DMS153 treated with DMSO at 0.1 percent for 48 hours (cell line): ENCODE measurements around the gene DCAF4.

ENCODE experiments used
- DNase-seq: peaks from one replicate; lab custom pipeline; 2025; ENCODE audit not compliant: unreplicated experiment; lab: John Stamatoyannopoulos, UW

DCAF4 gene

DNA sequence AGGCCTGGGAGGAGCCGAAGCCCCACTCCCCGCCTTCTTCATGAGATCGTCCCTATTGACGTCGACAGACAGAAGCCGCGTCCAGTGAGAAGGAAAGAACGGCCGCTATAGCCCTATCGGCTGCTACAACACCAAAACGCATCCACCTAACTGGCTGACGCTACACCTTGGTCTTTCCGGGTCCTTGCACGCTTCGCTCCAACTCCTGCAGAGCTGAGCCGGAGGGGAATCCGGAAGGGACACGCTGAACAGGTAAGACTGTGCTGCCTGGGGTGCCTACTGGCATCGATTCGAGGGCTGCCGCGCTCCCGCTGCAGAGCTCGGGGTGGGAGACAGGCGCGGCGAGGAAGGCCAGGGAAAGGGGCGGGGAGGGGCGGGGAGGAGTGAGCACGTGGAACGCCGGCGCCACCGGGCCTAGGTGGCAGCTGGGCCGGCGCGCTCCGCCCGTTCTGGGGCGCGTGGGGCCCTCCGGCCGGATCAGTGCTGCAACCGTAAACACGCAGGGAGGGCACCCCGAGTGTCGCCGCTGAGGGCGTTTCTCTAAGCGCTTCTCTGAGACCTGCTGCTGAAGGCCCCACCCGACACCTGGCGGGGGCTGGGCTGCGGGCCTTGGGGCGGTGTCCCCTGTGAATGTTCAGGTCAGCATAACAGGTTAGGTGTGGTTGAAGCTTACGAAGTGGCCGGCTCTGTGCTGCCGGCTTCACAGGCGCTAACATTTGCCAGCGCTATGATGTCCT lies at the start of gene DCAF4:
TSS of gene DCAF4 (plus strand) at position 173 of the 737 bp plus-strand sequence. CDS start 11,515 bp downstream, outside the sequence.
- peak; percentile 93 for DNase-seq

DNA sequence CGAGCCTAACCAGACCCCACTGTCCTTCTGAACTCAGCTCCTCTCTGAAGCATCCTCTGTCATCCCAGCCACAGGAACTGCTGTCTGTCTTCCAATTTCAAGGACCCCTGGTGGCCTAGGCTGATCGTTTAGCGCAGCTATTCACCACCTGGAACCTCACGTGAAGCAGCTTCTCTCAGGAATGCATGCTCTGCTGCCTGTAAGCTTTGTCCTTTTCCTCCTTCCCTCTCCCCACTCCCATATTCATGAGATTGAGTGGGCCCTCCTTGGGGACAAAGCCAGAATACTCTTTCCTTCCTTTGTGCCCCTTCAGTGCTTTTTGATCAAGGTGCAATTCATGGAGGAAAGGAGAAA lies 49.6 kb upstream of the DCAF4 start:
- DNase-seq = no peak

GRCh38 chr14:72878746-72879145 lies 47.5 kb upstream of the DCAF4 start:
- no peak for DNase-seq

- no peak for DNase-seq
Measured at GRCh38 chr14:72879431-72879830, 46.8 kb upstream of the DCAF4 start.

DNA sequence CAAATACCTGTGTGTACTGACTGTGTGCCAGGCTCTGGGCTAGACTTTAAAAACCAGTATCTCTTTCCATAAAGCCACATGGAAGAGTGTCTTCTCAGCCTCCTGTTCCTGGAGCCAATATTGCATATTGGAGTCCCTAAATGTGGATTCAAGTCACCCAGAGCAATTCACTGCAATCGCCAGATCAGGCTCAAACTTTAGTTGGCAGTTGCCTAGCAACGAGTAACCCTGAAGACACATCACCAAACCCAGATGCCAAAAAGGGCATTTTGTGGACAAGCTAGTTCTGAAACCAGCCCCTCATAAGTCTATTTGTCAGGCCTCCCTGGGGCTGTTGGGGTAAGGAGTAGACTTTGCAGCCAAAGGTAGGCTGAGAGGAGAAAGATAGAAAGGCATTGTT lies 46.1 kb upstream of the DCAF4 start:
- no peak for DNase-seq

- DNase-seq = no peak
Measured at GRCh38 chr14:72880820-72881219, 45.4 kb upstream of the DCAF4 start.

DNA sequence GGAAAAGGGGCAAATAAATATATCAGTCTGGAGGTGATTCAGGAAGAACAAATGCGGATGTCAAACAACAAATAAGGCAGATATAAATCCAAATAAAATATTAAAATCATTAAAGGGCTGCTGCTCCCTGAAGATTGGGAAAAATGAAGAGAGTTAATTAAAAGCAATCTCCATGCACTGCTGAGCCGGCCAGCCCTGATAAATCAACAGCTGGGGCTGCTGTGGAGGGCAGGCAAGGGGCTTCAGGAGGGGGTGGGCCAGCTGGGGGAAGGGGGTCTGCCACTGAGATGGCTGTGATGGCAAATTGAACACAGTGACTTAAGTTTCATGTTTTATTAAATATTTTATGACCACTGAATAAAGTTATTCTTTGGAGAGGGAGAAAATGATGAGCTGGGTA lies 44.7 kb upstream of the DCAF4 start:
- DNase-seq = no peak

GRCh38 chr14:72882047-72882446 lies 44.2 kb upstream of the DCAF4 start:
- DNase-seq = no peak

DNA sequence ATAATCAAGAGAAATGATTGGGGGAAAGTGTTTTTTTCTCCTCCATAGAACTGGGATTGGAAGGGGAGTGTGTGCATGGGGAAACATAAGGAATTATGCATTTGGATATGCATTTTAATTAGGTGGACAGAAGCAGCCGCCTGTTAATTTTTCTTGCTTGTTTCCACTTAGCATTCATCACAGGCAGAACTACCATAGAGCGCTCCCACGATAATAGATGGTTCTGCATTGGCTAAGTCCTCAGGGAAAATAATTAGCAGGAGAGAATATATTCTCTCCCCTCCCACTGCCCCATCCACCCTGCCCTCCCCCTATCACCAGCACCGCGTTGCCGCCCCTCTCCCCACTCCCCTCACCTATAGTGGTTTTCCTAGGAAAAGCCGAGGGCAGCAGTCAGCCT lies 43.8 kb upstream of the DCAF4 start:
- DNase-seq = no peak

GRCh38 chr14:72883109-72883508 lies 43.2 kb upstream of the DCAF4 start:
- no peak for DNase-seq

- no peak for DNase-seq
Measured at GRCh38 chr14:72883961-72884360, 42.3 kb upstream of the DCAF4 start.

DNA sequence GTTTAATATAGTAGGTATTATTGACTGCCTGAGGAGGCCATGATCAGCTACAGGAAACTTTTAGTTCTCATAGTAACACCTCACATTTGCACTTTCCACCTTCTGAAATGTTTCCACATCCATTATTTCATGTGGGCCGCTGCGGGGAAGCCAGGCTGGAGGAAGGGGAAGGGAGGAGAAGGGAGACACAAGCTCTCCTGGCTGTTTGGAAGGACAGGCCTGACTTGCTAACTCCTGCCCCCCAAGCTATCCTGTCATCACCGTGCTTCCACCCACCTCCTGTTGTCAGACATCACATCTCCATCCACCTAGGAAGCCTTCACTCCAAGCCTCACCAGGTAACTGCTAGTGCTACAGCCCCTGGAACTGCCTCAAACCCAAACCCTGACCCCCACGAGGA lies 41.9 kb upstream of the DCAF4 start:
- no peak for DNase-seq

DNA sequence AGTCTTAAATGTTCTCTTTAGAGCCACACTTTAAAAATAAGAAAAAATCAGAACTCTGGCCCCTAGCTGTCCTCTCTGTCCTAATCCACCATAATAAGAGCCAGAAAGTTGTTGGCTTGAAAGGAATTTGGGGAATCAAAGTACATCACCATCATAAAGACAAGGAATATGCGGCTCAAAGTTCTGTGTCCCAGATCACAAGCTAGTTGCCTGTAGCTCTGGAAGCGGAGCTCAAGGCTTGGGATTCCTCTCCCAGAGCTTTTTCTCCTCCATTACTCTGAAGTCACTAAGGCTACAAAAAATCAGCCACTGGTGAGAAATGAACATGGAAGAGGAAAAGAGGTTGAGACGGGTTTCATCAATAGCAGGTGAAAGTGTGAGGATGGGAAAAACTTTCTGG lies 38.8 kb upstream of the DCAF4 start:
- DNase-seq = no peak

- DNase-seq = no peak
Measured at GRCh38 chr14:72888192-72888591, 38.1 kb upstream of the DCAF4 start.

- DNase-seq = no peak
Measured at GRCh38 chr14:72888636-72889201, 37.5 kb upstream of the DCAF4 start.

GRCh38 chr14:72889366-72889765 lies 36.9 kb upstream of the DCAF4 start:
- DNase-seq = no peak

- no peak for DNase-seq
Measured at GRCh38 chr14:72891666-72892102, 34.6 kb upstream of the DCAF4 start.

DNA sequence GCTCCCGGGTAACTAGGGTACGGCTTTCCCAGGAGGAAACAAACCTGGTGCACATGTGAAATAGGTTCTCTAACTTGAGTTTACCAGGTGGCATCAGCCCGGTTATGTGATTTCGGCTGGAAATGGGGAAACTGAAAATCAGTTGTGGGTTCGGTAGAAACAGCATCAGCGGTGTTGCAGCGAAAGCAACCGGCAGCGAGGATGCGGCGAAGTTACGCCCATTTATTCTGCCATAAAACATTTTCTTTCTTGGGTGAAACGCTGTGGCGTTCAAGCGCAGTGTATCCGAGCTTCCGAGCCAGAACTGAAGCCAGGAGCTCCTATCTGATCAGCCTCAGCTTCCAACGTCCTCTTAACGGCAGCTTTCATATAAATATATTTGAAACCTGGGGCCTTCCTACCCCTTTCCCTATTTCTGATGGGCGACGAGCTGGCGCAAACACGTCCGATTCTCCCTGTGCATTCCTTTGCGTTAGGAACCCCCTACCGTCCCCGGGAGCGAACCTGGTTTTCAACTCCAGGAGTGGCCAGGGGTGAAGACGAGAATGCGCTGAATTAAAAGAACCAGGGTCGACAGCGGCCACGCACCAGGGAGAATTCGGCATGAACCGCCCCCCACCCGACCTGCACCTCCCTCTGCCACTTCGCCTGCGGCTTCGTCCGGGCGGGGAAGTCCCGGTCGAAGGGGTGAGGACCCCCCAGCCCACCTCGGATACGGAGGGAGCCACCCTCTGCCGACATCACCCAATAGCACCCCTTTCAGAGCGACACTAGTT lies 34.0 kb upstream of the DCAF4 start:
- DNase-seq = no peak

DNA sequence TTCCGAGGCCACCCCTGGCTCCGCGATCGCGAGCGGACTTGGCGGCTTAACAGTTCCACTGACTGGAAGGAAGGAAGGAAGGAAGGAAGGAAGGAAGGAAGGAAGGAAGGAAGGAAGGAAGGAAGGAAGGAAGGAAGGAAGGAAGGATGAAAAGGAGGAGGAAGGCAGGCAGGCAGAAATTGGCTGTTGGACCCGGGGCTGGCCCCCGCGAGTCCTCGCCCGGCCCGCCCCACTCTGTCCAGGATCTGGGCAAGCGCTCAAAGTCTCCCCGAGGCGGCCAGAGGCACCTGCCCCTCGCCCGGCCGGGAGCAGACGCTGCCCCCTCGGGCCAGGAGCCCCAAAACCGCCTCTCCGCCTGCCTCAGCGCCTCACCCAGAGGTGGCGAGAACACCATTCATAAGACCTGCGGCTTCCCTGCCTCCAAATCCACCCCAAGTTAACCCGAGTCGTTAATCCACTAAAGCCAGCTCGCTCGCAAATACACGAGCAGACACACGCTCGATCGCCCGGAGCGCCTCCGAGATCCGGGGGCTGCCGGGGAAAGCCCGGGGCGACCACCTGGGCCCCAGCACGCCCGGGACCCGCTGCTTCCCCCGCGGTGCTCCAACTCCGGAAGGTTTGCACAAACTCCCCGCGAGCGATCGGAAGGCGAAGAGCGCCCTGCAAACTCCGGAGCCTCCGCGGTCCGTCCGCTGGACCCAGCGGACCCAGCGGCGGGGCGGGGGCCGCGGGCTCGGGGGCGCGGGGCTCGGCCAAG lies 33.2 kb upstream of the DCAF4 start:
- no peak for DNase-seq

- peak; percentile 79 for DNase-seq
Measured at GRCh38 chr14:72893636-72894322, 32.5 kb upstream of the DCAF4 start, which contains the start of gene DPF3. TSS of gene DPF3 (minus strand) at chr14:72894101. CDS start at chr14:72894088, 13 bp downstream.

DNA sequence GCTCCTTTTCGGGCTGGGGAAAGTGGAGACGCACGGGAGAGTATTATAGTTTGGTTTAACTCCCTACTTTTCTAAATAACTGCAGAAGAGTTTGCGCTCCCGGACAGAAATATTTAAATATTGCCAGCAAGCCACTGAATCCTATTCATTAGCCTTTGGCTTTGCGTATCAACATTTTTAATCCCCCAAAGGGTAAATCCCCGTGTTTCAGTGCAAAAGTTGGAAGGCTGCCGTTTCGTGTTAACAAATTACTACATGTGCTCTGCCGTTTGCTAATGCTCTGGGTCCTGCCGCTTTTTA lies 32.0 kb upstream of the DCAF4 start:
- no peak for DNase-seq
